ENCODE results near the gene ARL6IP6.

DNA sequence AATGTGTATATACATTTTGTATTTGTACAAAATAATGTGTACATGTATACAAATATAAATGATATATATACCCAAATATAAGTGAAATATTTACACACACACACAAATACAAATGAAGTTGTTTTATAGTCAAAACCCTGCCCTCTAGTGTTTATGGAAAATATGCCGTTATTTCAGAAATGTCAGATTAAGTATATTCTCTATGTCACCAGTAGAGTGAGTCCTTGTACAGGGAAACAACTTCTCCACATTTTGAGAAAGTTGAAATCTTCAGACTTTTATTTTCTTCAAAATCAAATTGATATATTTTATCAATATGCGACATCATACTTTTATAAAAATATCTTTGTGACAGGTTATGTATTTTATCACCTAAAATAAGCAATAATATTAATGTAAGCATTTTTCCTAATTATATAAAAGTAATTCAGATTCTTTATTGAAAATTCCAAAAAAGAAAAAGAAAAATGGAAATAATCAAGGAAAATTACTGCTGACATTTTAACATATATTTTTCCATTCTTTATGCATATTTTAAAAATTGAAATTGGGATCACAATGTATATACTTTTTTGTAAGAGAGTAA, 22.4 kb downstream of the ARL6IP6 start:
- TF ChIP-seq EZH2phosphoT487 (IDR thresholded peaks at IDR 0.05; ENCODE audit: borderline replicate concordance, low read depth) (no peak), JUND (IDR thresholded peaks at IDR 0.05) (no peak), MXI1 (IDR thresholded peaks at IDR 0.05; ENCODE audit: low read depth, low read length) (no peak), NFIC (IDR thresholded peaks at IDR 0.05; ENCODE audit: borderline replicate concordance) (no peak), RCOR1 (IDR thresholded peaks at IDR 0.05; ENCODE audit: low read length) (no peak), TCF12 (IDR thresholded peaks at IDR 0.05) (no peak)
- TF ChIP-seq, protein P1, sequence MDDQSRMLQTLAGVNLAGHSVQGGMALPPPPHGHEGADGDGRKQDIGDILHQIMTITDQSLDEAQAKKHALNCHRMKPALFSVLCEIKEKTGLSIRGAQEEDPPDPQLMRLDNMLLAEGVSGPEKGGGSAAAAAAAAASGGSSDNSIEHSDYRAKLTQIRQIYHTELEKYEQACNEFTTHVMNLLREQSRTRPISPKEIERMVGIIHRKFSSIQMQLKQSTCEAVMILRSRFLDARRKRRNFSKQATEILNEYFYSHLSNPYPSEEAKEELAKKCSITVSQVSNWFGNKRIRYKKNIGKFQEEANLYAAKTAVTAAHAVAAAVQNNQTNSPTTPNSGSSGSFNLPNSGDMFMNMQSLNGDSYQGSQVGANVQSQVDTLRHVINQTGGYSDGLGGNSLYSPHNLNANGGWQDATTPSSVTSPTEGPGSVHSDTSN (IDR thresholded peaks at IDR 0.05) = no peak
- TF ChIP-seq, protein P2, sequence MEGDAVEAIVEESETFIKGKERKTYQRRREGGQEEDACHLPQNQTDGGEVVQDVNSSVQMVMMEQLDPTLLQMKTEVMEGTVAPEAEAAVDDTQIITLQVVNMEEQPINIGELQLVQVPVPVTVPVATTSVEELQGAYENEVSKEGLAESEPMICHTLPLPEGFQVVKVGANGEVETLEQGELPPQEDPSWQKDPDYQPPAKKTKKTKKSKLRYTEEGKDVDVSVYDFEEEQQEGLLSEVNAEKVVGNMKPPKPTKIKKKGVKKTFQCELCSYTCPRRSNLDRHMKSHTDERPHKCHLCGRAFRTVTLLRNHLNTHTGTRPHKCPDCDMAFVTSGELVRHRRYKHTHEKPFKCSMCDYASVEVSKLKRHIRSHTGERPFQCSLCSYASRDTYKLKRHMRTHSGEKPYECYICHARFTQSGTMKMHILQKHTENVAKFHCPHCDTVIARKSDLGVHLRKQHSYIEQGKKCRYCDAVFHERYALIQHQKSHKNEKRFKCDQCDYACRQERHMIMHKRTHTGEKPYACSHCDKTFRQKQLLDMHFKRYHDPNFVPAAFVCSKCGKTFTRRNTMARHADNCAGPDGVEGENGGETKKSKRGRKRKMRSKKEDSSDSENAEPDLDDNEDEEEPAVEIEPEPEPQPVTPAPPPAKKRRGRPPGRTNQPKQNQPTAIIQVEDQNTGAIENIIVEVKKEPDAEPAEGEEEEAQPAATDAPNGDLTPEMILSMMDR (IDR thresholded peaks at IDR 0.05) = peak; percentile 96
